Activated CD8-positive, alpha-beta T cell treated with anti-CD3 and anti-CD28 coated beads for 36 hours (primary cell): Measurements from ENCODE around the gene SLIT1. TPM values are rescaled to one million over a fixed set of nuclear protein-coding genes. Genes with fewer than 3 reads are reported as not detected.

Experiments
- ATAC-seq: fragments of 200-7000 bp; cut with Tn5 transposase; one replicate; pipeline ENCODE4 v1.10.0; 2021; ENCODE audit warnings: mild to moderate bottlenecking, moderate library complexity
- CTCF ChIA-PET: fragments of 350-600 bp; sonication (Branson Sonifier 250); formaldehyde crosslinking; loops from one replicate; lab custom pipeline; 2021; ENCODE audit warnings: antibody characterized with exemption; lab: Charles Lee
- POLR2A ChIA-PET: fragments of 350-600 bp; sonication (Branson Sonifier 250); formaldehyde crosslinking; loops from one replicate; lab custom pipeline; 2021; ENCODE audit warnings: antibody characterized with exemption; lab: Charles Lee
- DNase-seq: peaks from one replicate; pipeline ENCODE4 v3.0.0-alpha.2; 2020
- H3K27ac Mint-ChIP-seq: one replicate; pipeline ENCODE4 v1.8.0; 2021; ENCODE audit warnings: mild to moderate bottlenecking, mixed read lengths
- H3K27me3 Mint-ChIP-seq: one replicate; pipeline ENCODE4 v1.8.0; 2021; ENCODE audit warnings: mixed read lengths
- H3K36me3 Mint-ChIP-seq: one replicate; pipeline ENCODE4 v1.8.0; 2021; ENCODE audit warnings: low read depth, mixed read lengths
- H3K4me1 Mint-ChIP-seq: one replicate; pipeline ENCODE4 v1.8.0; 2021; ENCODE audit warnings: low read depth, mixed read lengths
- H3K4me3 Mint-ChIP-seq: one replicate; pipeline ENCODE4 v1.8.0; 2021; ENCODE audit warnings: mild to moderate bottlenecking, moderate library complexity, mixed read lengths
- H3K9me3 Mint-ChIP-seq: one replicate; pipeline ENCODE4 v1.8.0; 2021; ENCODE audit warnings: mixed read lengths
- CTCF ChIP-seq: fragments of 200-600 bp; IDR thresholded peaks from one replicate; pipeline ENCODE4 v1.8.0; 2022; ENCODE audit warnings: antibody characterized with exemption, mild to moderate bottlenecking
- intact Hi-C: fragments of 100-400 bp; cut with micrococcal nuclease; formaldehyde crosslinking; loops from one replicate; pipeline ENCODE4 v1.10.0; 2022
- total RNA-seq, 2 experiments: library from RNA; stranded (reverse); gene quantifications; one replicate each; pipeline ENCODE4 v1.2.3, GENCODE V29; 2021

SLIT1 gene
- total RNA-seq, 2 experiments from 2014 or later: 0.34 to 1.2 TPM

- POLR2A ChIA-PET: no interaction called here
- intact Hi-C loops: no loop called here
- no peak for DNase-seq
- Mint-ChIP-seq H3K4me3 (no peak overlapping the region), H3K9me3 (no peaks in the 10 kb centered on the region), H3K4me1 (no peaks in the 10 kb centered on the region), H3K27ac (no peak overlapping the region), H3K27me3 (no peaks in the 10 kb centered on the region), H3K36me3 (no peaks in the 10 kb centered on the region)
- CTCF ChIA-PET: interaction anchor here (1.2 to 14.8 kb wide), 7 partner anchors 7 to 169 kb away, joined by 4 to 407 read pairs (median 29); no protein-coding TSS in a partner anchor
- TF ChIP-seq CTCF: no peak
- no peak for ATAC-seq
Observed at GRCh38 chr10:97207756-97208346, 22.1 kb upstream of the SLIT1 start.

- no peak for TF ChIP-seq CTCF
- Mint-ChIP-seq H3K27ac (no peak overlapping the region), H3K4me1 (no peaks in the 10 kb centered on the region), H3K4me3 (no peak overlapping the region), H3K27me3 (no peaks in the 10 kb centered on the region), H3K9me3 (no peaks in the 10 kb centered on the region), H3K36me3 (no peaks in the 10 kb centered on the region)
- intact Hi-C loops: no loop called here
- ATAC-seq: no peak
- DNase-seq: no peak
- POLR2A ChIA-PET: no interaction called here
- CTCF ChIA-PET: interaction anchor here (1.2 to 14.8 kb wide), 5 partner anchors 10 to 169 kb away, joined by 4 to 407 read pairs (median 64); no protein-coding TSS in a partner anchor
Observed at GRCh38 chr10:97207131-97207530, 21.4 kb upstream of the SLIT1 start.

GRCh38 chr10:97204826-97205679 lies 19.3 kb upstream of the SLIT1 start:
- no peak overlapping the region for H3K27ac Mint-ChIP-seq
- ATAC-seq (no peak), DNase-seq (no peak)
- POLR2A ChIA-PET: interaction anchor here (0.9 kb wide), 1 partner anchor 13 kb away, joined by 3 read pairs; no protein-coding TSS in a partner anchor
- H3K27me3 Mint-ChIP-seq: no peaks in the 10 kb centered on the region
- H3K4me1 Mint-ChIP-seq: peaks cover 2% of the 10 kb centered on the region
- H3K4me3 Mint-ChIP-seq: no peak overlapping the region
- H3K9me3 Mint-ChIP-seq: no peaks in the 10 kb centered on the region
- CTCF ChIA-PET: interaction anchor here (1.0 to 14.8 kb wide), 5 partner anchors 10 to 168 kb away, joined by 3 to 407 read pairs (median 6); no protein-coding TSS in a partner anchor
- intact Hi-C loops: no loop called here
- TF ChIP-seq CTCF: no peak
- H3K36me3 Mint-ChIP-seq: no peaks in the 10 kb centered on the region

- DNase-seq: no peak
- Mint-ChIP-seq H3K27me3 (peaks cover 5% of the 10 kb centered on the region), H3K27ac (no peak overlapping the region), H3K9me3 (no peaks in the 10 kb centered on the region), H3K4me3 (no peak overlapping the region), H3K4me1 (peaks cover 2% of the 10 kb centered on the region), H3K36me3 (no peaks in the 10 kb centered on the region)
- intact Hi-C loops: no loop called here
- POLR2A ChIA-PET: no interaction called here
- no peak for TF ChIP-seq CTCF
- CTCF ChIA-PET: interaction anchor here (1.6 to 14.8 kb wide), 3 partner anchors 86 to 166 kb away, joined by 4 to 407 read pairs (median 6); no protein-coding TSS in a partner anchor
- ATAC-seq: no peak
Observed at GRCh38 chr10:97203220-97203619, 17.5 kb upstream of the SLIT1 start.
